SK-N-SH (cell line): Measurements from ENCODE around the gene PUM1. TPM values are rescaled to one million over a fixed set of nuclear protein-coding genes. Genes with fewer than 3 reads are reported as not detected.
A peak's percentile ranks its signal among the peaks of the same experiment; 100 is the strongest.

Source experiments
- CTCF ChIA-PET: fragments of 300-600, 350-600 bp; formaldehyde crosslinking; extraction: SDS; loops from one replicate; lab custom pipeline; 2021; lab: Yijun Ruan, JAX
- POLR2A ChIA-PET: fragments of 350-600 bp; sonication (Branson Sonifier 250); formaldehyde crosslinking; extraction: SDS; loops from one replicate; lab custom pipeline; 2020; ENCODE audit warnings: antibody characterized with exemption, inconsistent platforms; lab: Yijun Ruan, JAX
- DNase-seq: peaks from one replicate; pipeline ENCODE4 v3.0.0; 2012
- H2AFZ ChIP-seq: fragments of 200-600 bp; sonication (generic); 2 replicates; pipeline ENCODE4 v1.8.1; 2016; ENCODE audit warnings: antibody characterized with exemption, mild to moderate bottlenecking, low read depth
- H3F3A ChIP-seq: fragments of 200-600 bp; sonication (generic); replicated peaks from 2 replicates; pipeline ENCODE3; 2016; ENCODE audit warnings: antibody characterized with exemption, mild to moderate bottlenecking; ENCODE audit not compliant: insufficient read depth
- H3K27ac ChIP-seq, 2 experiments: fragments of 200-500 bp in 1 of 2; fragments of 200-600 bp in 1 of 2; sonication (Bioruptor generic) in 1 of 2; sonication (generic), shearing (Covaris generic) in 1 of 2; 2 replicates each; pipeline versions ENCODE4 v1.5.1 to v1.6.1; 2014 to 2016; ENCODE audit warnings: low read depth in 2 of 2, inconsistent platforms in 1 of 2, low read length in 1 of 2, mild to moderate bottlenecking in 1 of 2, mixed read lengths in 1 of 2
- H3K27me3 ChIP-seq: fragments of 200-600 bp; sonication (generic), shearing (Covaris generic); 2 replicates; pipeline ENCODE4 v1.6.1; 2016; ENCODE audit warnings: mixed run types; ENCODE audit not compliant: insufficient read depth
- H3K36me3 ChIP-seq, 2 experiments: fragments of 200-500 bp in 1 of 2; fragments of 200-600 bp in 1 of 2; sonication (Bioruptor generic) in 1 of 2; sonication (generic) in 1 of 2; replicated peaks in 1 of 2; 2 replicates each; pipeline versions ENCODE3 to v1.5.1; 2014 to 2016; ENCODE audit warnings: low read length in 1 of 2, mild to moderate bottlenecking in 1 of 2; ENCODE audit not compliant: insufficient read depth in 2 of 2, control insufficient read depth in 1 of 2
- H3K4me1 ChIP-seq, 2 experiments: fragments of 200-500 bp in 1 of 2; fragments of 200-600 bp in 1 of 2; sonication (Bioruptor generic) in 1 of 2; sonication (generic), shearing (Covaris generic) in 1 of 2; 2 replicates each; pipeline versions ENCODE4 v1.5.1 to v1.6.1; 2014 to 2016; ENCODE audit warnings: low read depth in 1 of 2, low read length in 1 of 2, mixed run types in 1 of 2; ENCODE audit not compliant: insufficient read depth in 2 of 2, control insufficient read depth in 1 of 2
- H3K4me2 ChIP-seq: fragments of 200-600 bp; sonication (generic), shearing (Covaris generic); 2 replicates; pipeline ENCODE4 v1.6.1; 2017; ENCODE audit warnings: mixed run types
- H3K4me3 ChIP-seq, 2 experiments: fragments of 200-500 bp in 1 of 2; fragments of 200-600 bp in 1 of 2; sonication (Bioruptor generic) in 1 of 2; sonication (generic), shearing (Covaris generic) in 1 of 2; 2 replicates each; pipeline versions ENCODE4 v1.5.1 to v1.8.1; 2014 to 2016; ENCODE audit warnings: low read depth in 2 of 2, inconsistent platforms in 1 of 2, low read length in 1 of 2, mild to moderate bottlenecking in 1 of 2, mixed read lengths in 1 of 2, moderate library complexity in 1 of 2
- H3K79me2 ChIP-seq: fragments of 200-600 bp; sonication (generic); 2 replicates; pipeline ENCODE4 v1.8.1; 2017; ENCODE audit warnings: mild to moderate bottlenecking; ENCODE audit not compliant: insufficient read depth
- H3K9ac ChIP-seq: fragments of 200-600 bp; sonication (generic); 2 replicates; pipeline ENCODE4 v1.6.1; 2017; ENCODE audit warnings: mixed run types
- H3K9me2 ChIP-seq: fragments of 200-600 bp; sonication (generic); 2 replicates; pipeline ENCODE4 v1.6.1; 2017; ENCODE audit warnings: mixed run types
- H3K9me3 ChIP-seq: fragments of 200-600 bp; sonication (generic); 2 replicates; pipeline ENCODE4 v1.6.1; 2017; ENCODE audit warnings: mixed run types, mild to moderate bottlenecking, moderate library complexity
- H4K20me1 ChIP-seq: fragments of 200-600 bp; sonication (generic); 2 replicates; pipeline ENCODE4 v1.6.1; 2017; ENCODE audit warnings: mild to moderate bottlenecking, mixed run types; ENCODE audit not compliant: insufficient read depth
- CHD2 ChIP-seq: fragments of 150-350 bp; IDR thresholded peaks from 2 replicates; pipeline ENCODE4 v1.6.1; 2018; ENCODE audit warnings: low read length; ENCODE audit not compliant: partially characterized antibody
- ELF1 ChIP-seq: IDR thresholded peaks from 2 replicates; pipeline ENCODE4 v1.4.0; 2012
- EP300 ChIP-seq, 2 experiments: IDR thresholded peaks; 2 replicates each; pipeline versions ENCODE4 v1.4.0 to v1.6.1; 2012; ENCODE audit warnings: borderline replicate concordance in 1 of 2, low read depth in 1 of 2, low read length in 1 of 2
- FOXJ3 ChIP-seq: sonication (generic); formaldehyde crosslinking; IDR thresholded peaks from 2 replicates; pipeline ENCODE4 v1.5.1; 2020; ENCODE audit warnings: mild to moderate bottlenecking, missing genetic modification reagents
- MXI1 ChIP-seq: IDR thresholded peaks from 2 replicates; pipeline ENCODE4 v1.6.1; 2012; ENCODE audit warnings: mild to moderate bottlenecking, low read depth, low read length, improper control_type of control experiment
- NRF1 ChIP-seq: IDR thresholded peaks from 2 replicates; pipeline ENCODE4 v1.6.1; 2012; ENCODE audit warnings: low read depth, mild to moderate bottlenecking, low read length
- PBX3 ChIP-seq: IDR thresholded peaks from 2 replicates; pipeline ENCODE4; 2012
- POLR2AphosphoS5 ChIP-seq: IDR thresholded peaks from 2 replicates; pipeline ENCODE4 v1.6.1; 2012; ENCODE audit warnings: low read depth, low read length
- RAD21 ChIP-seq: IDR thresholded peaks from 2 replicates; pipeline ENCODE4 v1.6.1; 2012; ENCODE audit warnings: mild to moderate bottlenecking, low read length
- RCOR1 ChIP-seq: fragments of 150-350 bp; IDR thresholded peaks from 2 replicates; pipeline ENCODE4 v1.6.1; 2017; ENCODE audit warnings: antibody characterized with exemption, low read length
- REST ChIP-seq: IDR thresholded peaks from 2 replicates; pipeline ENCODE4 v1.6.1; 2012; ENCODE audit warnings: mild to moderate bottlenecking, low read depth, low read length, moderate library complexity
- RFX5 ChIP-seq: IDR thresholded peaks from 2 replicates; pipeline ENCODE4 v1.6.1; 2012; ENCODE audit warnings: mild to moderate bottlenecking, improper control_type of control experiment, low read length
- RXRA ChIP-seq: IDR thresholded peaks from 2 replicates; pipeline ENCODE4 v1.4.0; 2012; ENCODE audit warnings: low read depth, mild to moderate bottlenecking, borderline replicate concordance
- SIN3A ChIP-seq: IDR thresholded peaks from 2 replicates; pipeline ENCODE4 v1.6.1; 2012; ENCODE audit warnings: low read depth, mild to moderate bottlenecking, low read length, moderate library complexity, borderline replicate concordance
- SMC3 ChIP-seq: IDR thresholded peaks from 2 replicates; pipeline ENCODE4 v1.6.1; 2012; ENCODE audit warnings: low read depth, low read length, improper control_type of control experiment
- TAF1 ChIP-seq: IDR thresholded peaks from 2 replicates; pipeline ENCODE4 v1.6.1; 2012; ENCODE audit warnings: low read depth, mild to moderate bottlenecking, low read length, moderate library complexity, borderline replicate concordance
- TCF12 ChIP-seq: IDR thresholded peaks from 2 replicates; pipeline ENCODE4 v1.4.0; 2012
- YY1 ChIP-seq: IDR thresholded peaks from 2 replicates; pipeline ENCODE4 v1.4.0; 2012; ENCODE audit warnings: low read depth, mild to moderate bottlenecking
- WGBS: methylation state at CpG from one replicate; pipeline ENCODE4 v1.1.6; 2017; ENCODE audit warnings: low lambda C conversion rate; 5-methylcytosine and 5-hydroxymethylcytosine counted together
- polyA plus RNA-seq, 3 experiments: library from polyadenylated mRNA; depleted of rRNA; stranded (reverse); fragments of >200 nt; gene quantifications; 2 replicates each; pipeline ENCODE4 v1.2.3, GENCODE V29; 2012
- TF ChIP-seq, protein P1 (sequence below): IDR thresholded peaks from 2 replicates; pipeline ENCODE4 v1.4.0; 2012; ENCODE audit warnings: low read depth, borderline replicate concordance
- TF ChIP-seq, protein P2 (sequence below): IDR thresholded peaks from 2 replicates; pipeline ENCODE4 v1.4.0; 2012; ENCODE audit warnings: low read depth

The PUM1 gene, protein sequence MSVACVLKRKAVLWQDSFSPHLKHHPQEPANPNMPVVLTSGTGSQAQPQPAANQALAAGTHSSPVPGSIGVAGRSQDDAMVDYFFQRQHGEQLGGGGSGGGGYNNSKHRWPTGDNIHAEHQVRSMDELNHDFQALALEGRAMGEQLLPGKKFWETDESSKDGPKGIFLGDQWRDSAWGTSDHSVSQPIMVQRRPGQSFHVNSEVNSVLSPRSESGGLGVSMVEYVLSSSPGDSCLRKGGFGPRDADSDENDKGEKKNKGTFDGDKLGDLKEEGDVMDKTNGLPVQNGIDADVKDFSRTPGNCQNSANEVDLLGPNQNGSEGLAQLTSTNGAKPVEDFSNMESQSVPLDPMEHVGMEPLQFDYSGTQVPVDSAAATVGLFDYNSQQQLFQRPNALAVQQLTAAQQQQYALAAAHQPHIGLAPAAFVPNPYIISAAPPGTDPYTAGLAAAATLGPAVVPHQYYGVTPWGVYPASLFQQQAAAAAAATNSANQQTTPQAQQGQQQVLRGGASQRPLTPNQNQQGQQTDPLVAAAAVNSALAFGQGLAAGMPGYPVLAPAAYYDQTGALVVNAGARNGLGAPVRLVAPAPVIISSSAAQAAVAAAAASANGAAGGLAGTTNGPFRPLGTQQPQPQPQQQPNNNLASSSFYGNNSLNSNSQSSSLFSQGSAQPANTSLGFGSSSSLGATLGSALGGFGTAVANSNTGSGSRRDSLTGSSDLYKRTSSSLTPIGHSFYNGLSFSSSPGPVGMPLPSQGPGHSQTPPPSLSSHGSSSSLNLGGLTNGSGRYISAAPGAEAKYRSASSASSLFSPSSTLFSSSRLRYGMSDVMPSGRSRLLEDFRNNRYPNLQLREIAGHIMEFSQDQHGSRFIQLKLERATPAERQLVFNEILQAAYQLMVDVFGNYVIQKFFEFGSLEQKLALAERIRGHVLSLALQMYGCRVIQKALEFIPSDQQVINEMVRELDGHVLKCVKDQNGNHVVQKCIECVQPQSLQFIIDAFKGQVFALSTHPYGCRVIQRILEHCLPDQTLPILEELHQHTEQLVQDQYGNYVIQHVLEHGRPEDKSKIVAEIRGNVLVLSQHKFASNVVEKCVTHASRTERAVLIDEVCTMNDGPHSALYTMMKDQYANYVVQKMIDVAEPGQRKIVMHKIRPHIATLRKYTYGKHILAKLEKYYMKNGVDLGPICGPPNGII
- 51.0 and 66.7 TPM in 2 replicates for polyA plus RNA-seq (2012; rRNA removed)
- polyA plus RNA-seq (2012; cell fraction: cytosol; rRNA removed), result 42.6 and 45.2 TPM in 2 replicates
- 119 and 122 TPM in 2 replicates for polyA plus RNA-seq (2012; cell fraction: nucleus; rRNA removed)

DNA sequence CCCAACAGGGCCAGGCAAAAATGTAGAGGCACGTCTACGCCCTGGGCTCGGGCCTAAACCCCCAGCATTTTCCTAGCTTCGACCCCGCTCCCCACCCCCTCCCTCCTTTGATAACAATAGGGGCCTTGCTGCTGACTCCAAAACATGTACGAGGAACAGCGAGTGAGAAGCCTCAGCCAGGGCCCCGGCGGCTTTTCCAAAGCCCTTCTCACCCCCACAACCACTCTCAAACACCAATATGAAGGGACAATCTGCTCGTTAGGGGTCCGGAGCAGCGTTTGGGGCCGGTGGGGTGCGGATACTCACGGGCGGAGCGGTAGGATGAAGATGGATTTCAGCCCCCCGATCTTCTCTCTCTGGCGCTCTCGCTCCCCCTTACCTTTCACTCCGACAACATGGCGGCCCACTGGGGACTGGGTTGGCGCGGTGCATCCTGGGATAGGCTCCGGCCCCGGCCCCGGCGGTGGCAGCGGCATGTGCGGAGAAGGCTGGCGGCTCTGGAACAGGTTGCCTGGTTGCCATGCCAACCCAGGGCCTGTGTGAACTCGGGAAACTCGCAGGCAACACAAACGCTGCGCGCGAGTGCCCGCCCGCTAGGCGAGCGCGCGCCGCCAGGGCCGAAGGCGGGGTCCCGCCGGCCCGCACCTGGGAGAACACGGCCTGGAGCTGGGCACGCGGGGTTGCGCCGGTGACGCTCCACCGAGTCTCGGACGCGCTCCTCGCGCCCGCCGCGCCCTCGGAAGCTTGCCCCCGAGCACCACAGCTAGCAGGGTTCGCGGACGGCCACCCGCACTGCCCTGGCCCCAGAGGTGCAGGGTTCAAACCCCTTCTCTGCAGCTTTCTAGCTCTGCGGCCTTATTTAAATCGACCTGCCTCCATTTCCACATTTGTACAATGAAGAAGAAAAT is at the start of gene PUM1:
PUM1 (minus strand) TSS at position 408 of the 908 bp plus-strand sequence. CDS start 6,151 bp downstream, outside the sequence.
- Histone ChIP-seq H3K27ac (peak within 1 kb of the TSS; percentile 95), H3F3A (peaks cover 4% of the 10 kb centered on the region), H3K4me2 (peak within 1 kb of the TSS; percentile 66), H3K79me2 (peaks cover 48% of the 10 kb centered on the region), H4K20me1 (peaks cover 36% of the 10 kb centered on the region), H2AFZ (peak within 1 kb of the TSS; percentile 98), H3K9ac (peak within 1 kb of the TSS; percentile 94), H3K27me3 (no peaks in the 10 kb centered on the region), H3K9me3 (no peaks in the 10 kb centered on the region), H3K4me3 (peak within 1 kb of the TSS; percentile 79 to 86), H3K4me1 (peaks cover 0 to 7% of the 10 kb centered on the region in 2 experiments; a peak in 2 of 4 replicates), H3K36me3 (peaks cover 0 to 3% of the 10 kb centered on the region in 2 experiments), H3K9me2 (no peaks in the 10 kb centered on the region)
- DNase-seq, result peak; percentile 97
- POLR2A ChIA-PET, result interaction anchor here (0.6 to 1.8 kb wide), 8 partner anchors 48 to 775 kb away, joined by 3 to 9 read pairs (median 3); no protein-coding TSS in a partner anchor
- TF ChIP-seq FOXJ3 (CRISPR knock-in tag), result no peak
- TF ChIP-seq MXI1, result peak; percentile 98
- no peak; the same call in 1 of the 2 replicates for TF ChIP-seq SMC3
- peak; percentile 11; the same call in 1 of the 2 replicates for TF ChIP-seq PBX3
- TF ChIP-seq, protein P1, sequence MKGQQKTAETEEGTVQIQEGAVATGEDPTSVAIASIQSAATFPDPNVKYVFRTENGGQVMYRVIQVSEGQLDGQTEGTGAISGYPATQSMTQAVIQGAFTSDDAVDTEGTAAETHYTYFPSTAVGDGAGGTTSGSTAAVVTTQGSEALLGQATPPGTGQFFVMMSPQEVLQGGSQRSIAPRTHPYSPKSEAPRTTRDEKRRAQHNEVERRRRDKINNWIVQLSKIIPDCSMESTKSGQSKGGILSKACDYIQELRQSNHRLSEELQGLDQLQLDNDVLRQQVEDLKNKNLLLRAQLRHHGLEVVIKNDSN, result peak; percentile 44
- no peak for TF ChIP-seq RXRA
- peak; percentile 95 for TF ChIP-seq YY1
- no peak for TF ChIP-seq ELF1
- TF ChIP-seq POLR2AphosphoS5, result peak; percentile 96
- TF ChIP-seq RAD21, result peak; percentile 31
- peak; percentile 26; the same call in 1 of the 2 replicates for TF ChIP-seq RCOR1
- TF ChIP-seq, protein P2, sequence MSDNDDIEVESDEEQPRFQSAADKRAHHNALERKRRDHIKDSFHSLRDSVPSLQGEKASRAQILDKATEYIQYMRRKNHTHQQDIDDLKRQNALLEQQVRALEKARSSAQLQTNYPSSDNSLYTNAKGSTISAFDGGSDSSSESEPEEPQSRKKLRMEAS, result peak; percentile 89
- TF ChIP-seq REST, result peak; percentile 48; the same call in 1 of the 2 replicates
- peak in 1 of 2 experiments; percentile 10; a peak in 1 of 4 replicates for TF ChIP-seq EP300 (IDR thresholded peaks at IDR 0.05; ENCODE audit: borderline replicate concordance in 1 of 2, low read depth in 1 of 2, low read length in 1 of 2)
- peak; percentile 16 for TF ChIP-seq TCF12
- peak; percentile 78; the same call in 1 of the 2 replicates for TF ChIP-seq SIN3A
- peak; percentile 68 for TF ChIP-seq RFX5
- TF ChIP-seq CHD2, result no peak
- TF ChIP-seq NRF1, result peak; percentile 73
- TF ChIP-seq TAF1, result peak; percentile 83
- CTCF ChIA-PET, result interaction anchor here (0.9 to 1.6 kb wide), 5 partner anchors 133 to 347 kb away, joined by 3 to 6 read pairs (median 3); no protein-coding TSS in a partner anchor
- 8% methylated on average over 12 of the region's 72 CpGs for WGBS
